SKM-1 treated with dmso at 0.1 percent for 144 hours (cell line): ENCODE measurements around the gene PCGF2.

ENCODE experiments used
- DNase-seq: peaks from one replicate; lab custom pipeline; 2025; ENCODE audit not compliant: unreplicated experiment; lab: John Stamatoyannopoulos, UW

PCGF2 gene

GRCh38 chr17:38751808-38752307 lies 3.7 kb upstream of the PCGF2 start:
- DNase-seq, result peak; percentile 52

GRCh38 chr17:38751144-38751807 lies 3.1 kb upstream of the PCGF2 start:
- DNase-seq, result no peak

GRCh38 chr17:38750312-38751121 lies 2.4 kb upstream of the PCGF2 start:
- DNase-seq, result no peak

- no peak for DNase-seq
Measured at GRCh38 chr17:38750044-38750311, 1.8 kb upstream of the PCGF2 start.

- DNase-seq, result no peak
Measured at GRCh38 chr17:38749223-38750043, 1.3 kb upstream of the PCGF2 start.

GRCh38 chr17:38748892-38749222 lies 721 bp upstream of the PCGF2 start:
- DNase-seq, result no peak

- DNase-seq, result no peak
Measured at GRCh38 chr17:38747463-38748148, 530 bp downstream of the PCGF2 start.

- DNase-seq, result no peak
Measured at GRCh38 chr17:38746849-38747462, 1.2 kb downstream of the PCGF2 start.

GRCh38 chr17:38746004-38746848 lies 1.9 kb downstream of the PCGF2 start:
- DNase-seq, result no peak

GRCh38 chr17:38745545-38745944 lies 2.6 kb downstream of the PCGF2 start:
- DNase-seq, result no peak

- no peak for DNase-seq
Measured at GRCh38 chr17:38743556-38744171, 4.5 kb downstream of the PCGF2 start.

GRCh38 chr17:38742411-38743308 lies 5.5 kb downstream of the PCGF2 start:
- DNase-seq, result no peak

GRCh38 chr17:38741921-38742410 lies 6.2 kb downstream of the PCGF2 start:
- DNase-seq, result no peak

- DNase-seq, result no peak
Measured at GRCh38 chr17:38741461-38741860, 6.7 kb downstream of the PCGF2 start.

- DNase-seq, result no peak
Measured at GRCh38 chr17:38740806-38741205, 7.3 kb downstream of the PCGF2 start.

- no peak for DNase-seq
Measured at GRCh38 chr17:38740044-38740443, 8.1 kb downstream of the PCGF2 start.

- no peak for DNase-seq
Measured at GRCh38 chr17:38739305-38739704, 8.8 kb downstream of the PCGF2 start.

GRCh38 chr17:38738686-38739085 lies 9.4 kb downstream of the PCGF2 start:
- no peak for DNase-seq
